ENCODE measurements around the gene APPL2.
"Not testable (repeated sequence)": the region's sequence is repeated elsewhere in the genome, so short reads cannot be mapped to it uniquely, and the experiment has no call there.

Gene APPL2

GRCh38 chr12:105256921-105257320 lies 20.9 kb upstream of the APPL2 start:
- no peak for DNase-seq (ENCODE audit: low spot score)

- not testable (repeated sequence) for DNase-seq (ENCODE audit: low spot score)
Observed at GRCh38 chr12:105256431-105256830, 20.5 kb upstream of the APPL2 start.

- DNase-seq (ENCODE audit: low spot score), result no peak
Observed at GRCh38 chr12:105256011-105256410, 20.0 kb upstream of the APPL2 start.

GRCh38 chr12:105253866-105254513 lies 18.0 kb upstream of the APPL2 start:
- DNase-seq (ENCODE audit: low spot score), result no peak

GRCh38 chr12:105252901-105253300 lies 16.9 kb upstream of the APPL2 start:
- DNase-seq (ENCODE audit: low spot score), result no peak

GRCh38 chr12:105245776-105246427 lies 9.9 kb upstream of the APPL2 start:
- DNase-seq (ENCODE audit: low spot score), result not testable (repeated sequence)

GRCh38 chr12:105245291-105245690 lies 9.3 kb upstream of the APPL2 start:
- DNase-seq (ENCODE audit: low spot score), result no peak

GRCh38 chr12:105240228-105240627 lies 4.3 kb upstream of the APPL2 start:
- DNase-seq (ENCODE audit: low spot score), result no peak

GRCh38 chr12:105239304-105239703 lies 3.3 kb upstream of the APPL2 start:
- no peak for DNase-seq (ENCODE audit: low spot score)

GRCh38 chr12:105237666-105238065 lies 1.7 kb upstream of the APPL2 start:
- no peak for DNase-seq (ENCODE audit: low spot score)

GRCh38 chr12:105235281-105235731 lies 668 bp downstream of the APPL2 start:
- no peak for DNase-seq (ENCODE audit: low spot score)

- DNase-seq (ENCODE audit: low spot score), result no peak
Observed at GRCh38 chr12:105234197-105234596, 1.8 kb downstream of the APPL2 start.

- no peak for DNase-seq (ENCODE audit: low spot score)
Observed at GRCh38 chr12:105233041-105233905, 2.7 kb downstream of the APPL2 start.

GRCh38 chr12:105231396-105231795 lies 4.6 kb downstream of the APPL2 start:
- no peak for DNase-seq (ENCODE audit: low spot score)

GRCh38 chr12:105229371-105229770 lies 6.6 kb downstream of the APPL2 start:
- no peak for DNase-seq (ENCODE audit: low spot score)

- no peak for DNase-seq (ENCODE audit: low spot score)
Observed at GRCh38 chr12:105228966-105229365, 7.0 kb downstream of the APPL2 start.

- DNase-seq (ENCODE audit: low spot score), result no peak
Observed at GRCh38 chr12:105228494-105228893, 7.5 kb downstream of the APPL2 start.

- DNase-seq (ENCODE audit: low spot score), result no peak
Observed at GRCh38 chr12:105227879-105228278, 8.1 kb downstream of the APPL2 start.

GRCh38 chr12:105226219-105226618 lies 9.8 kb downstream of the APPL2 start:
- DNase-seq (ENCODE audit: low spot score), result no peak

- no peak for DNase-seq (ENCODE audit: low spot score)
Observed at GRCh38 chr12:105225505-105226015, 10.4 kb downstream of the APPL2 start.

GRCh38 chr12:105224399-105224798 lies 11.6 kb downstream of the APPL2 start:
- DNase-seq (ENCODE audit: low spot score), result no peak

GRCh38 chr12:105223884-105224283 lies 12.1 kb downstream of the APPL2 start:
- no peak for DNase-seq (ENCODE audit: low spot score)

Measured in D341Med (cell line).